ENCODE results near the gene RBP4.

RBP4 gene

DNA sequence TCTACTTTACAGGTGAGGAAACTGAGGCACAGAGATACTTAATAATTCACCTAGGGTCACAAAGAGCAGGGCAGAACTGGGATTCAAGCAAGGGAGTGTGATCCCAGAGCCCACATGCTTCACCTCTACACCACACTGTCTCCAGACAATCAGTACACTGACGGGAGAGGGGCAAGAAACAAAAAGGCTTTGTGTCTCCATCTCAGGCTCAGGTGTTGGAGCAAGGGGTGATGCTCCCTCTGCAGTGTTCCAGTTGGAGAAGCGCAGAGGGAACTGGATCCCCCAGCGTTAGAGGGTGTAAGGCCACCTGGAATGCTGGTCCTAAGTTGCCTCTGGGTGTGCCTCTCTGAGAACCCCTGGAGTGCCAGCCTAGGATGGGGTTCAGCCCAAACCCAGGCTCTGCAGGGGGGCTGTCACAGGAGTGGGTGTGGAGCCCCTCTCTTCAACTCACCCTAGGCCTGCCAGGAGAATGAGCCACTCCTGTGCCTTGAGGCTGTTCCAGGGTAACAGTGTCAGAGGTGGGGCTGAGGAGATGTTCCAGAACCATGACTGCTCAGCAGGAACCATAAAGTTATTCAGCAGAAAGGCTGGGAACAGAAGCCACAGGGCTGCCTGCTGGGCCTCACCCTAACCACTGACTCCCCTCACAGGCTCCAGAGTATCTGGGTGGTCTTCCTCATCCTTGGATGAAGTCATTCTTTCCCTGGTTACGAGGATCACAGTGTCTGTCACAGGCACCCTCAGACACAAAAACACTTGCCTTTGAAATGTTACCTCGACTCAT is 5.5 kb downstream of the RBP4 start:
- no peak for DNase-seq

DNA sequence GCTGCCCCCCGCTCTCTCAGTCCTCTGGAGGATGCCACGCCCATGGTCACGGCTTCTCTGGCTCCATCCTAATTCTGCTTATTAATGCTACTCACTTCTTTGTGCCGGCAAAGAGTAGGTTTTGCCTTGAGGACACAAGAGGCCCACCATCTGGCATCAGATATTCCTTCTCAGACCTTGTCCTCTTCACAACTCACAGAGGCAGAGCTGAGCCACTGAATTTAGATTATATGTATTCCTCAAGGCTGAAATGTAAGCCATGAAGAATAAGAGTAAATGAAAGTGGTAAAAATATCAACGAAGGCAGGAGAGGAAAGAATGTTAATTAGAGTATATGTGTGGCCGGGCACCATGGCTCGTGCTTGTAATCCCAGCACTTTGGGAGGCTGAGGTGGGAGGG is 6.5 kb downstream of the RBP4 start:
- DNase-seq, result no peak

- DNase-seq, result no peak
These were observed 7.3 kb downstream of the RBP4 start for GRCh38 chr10:93593749-93594148.

GRCh38 chr10:93593254-93593653 is 7.8 kb downstream of the RBP4 start:
- DNase-seq, result no peak

DNA sequence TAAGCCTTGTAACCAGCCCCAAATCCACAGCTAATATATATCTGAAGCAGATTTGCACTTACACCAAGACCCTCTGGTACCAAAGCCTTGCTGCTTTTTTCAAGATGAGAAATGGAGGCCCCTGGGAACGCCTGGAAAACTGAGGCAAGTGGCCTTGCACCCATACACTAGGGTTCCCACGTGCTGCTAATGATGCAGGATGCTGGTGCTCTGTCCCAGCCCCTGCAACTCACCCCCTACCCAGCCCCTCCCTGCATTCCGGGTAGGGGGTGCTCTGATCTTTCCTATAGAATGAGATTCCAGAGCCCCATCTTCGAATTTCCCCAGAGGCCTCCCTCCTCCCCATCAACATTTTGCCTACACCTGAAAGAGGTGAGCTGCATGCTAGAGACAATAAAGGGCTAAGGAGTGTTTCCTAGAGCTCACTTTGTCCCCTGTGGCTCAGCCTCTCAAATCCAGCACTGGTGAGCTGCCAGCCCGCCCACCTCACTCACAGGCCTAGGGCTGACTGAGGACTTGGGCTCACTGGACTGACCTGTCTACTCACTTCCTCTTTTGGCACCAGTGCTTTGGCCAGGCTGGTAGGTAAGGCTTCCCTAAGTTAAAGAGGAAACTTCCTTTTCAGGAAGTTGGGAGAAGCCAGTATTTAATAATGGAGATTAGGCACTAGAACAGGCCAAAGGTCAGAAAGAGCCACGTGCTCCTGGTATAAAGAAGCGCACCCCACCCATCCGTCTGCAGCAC is 9.8 kb downstream of the RBP4 start:
- DNase-seq, result no peak

DNA sequence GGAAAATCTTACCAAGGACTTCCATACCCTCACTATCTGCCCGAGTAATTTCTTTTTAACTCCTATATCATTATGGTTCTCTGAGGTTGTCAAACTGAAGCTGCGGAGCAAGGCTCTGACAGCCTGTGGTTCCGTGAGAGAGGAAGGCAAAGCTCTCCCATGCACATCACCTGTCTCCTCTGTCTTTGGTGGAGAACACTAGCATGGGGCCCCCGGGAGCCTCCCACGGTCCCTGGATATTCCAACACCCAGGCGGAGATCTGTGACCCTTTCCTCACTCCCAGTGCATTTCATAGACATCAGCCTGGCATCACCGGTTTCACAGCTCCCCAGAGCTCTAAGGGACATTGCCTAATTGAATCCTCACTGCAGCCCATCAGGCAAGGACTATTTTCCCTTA is 10.4 kb downstream of the RBP4 start:
- no peak for DNase-seq

DNA sequence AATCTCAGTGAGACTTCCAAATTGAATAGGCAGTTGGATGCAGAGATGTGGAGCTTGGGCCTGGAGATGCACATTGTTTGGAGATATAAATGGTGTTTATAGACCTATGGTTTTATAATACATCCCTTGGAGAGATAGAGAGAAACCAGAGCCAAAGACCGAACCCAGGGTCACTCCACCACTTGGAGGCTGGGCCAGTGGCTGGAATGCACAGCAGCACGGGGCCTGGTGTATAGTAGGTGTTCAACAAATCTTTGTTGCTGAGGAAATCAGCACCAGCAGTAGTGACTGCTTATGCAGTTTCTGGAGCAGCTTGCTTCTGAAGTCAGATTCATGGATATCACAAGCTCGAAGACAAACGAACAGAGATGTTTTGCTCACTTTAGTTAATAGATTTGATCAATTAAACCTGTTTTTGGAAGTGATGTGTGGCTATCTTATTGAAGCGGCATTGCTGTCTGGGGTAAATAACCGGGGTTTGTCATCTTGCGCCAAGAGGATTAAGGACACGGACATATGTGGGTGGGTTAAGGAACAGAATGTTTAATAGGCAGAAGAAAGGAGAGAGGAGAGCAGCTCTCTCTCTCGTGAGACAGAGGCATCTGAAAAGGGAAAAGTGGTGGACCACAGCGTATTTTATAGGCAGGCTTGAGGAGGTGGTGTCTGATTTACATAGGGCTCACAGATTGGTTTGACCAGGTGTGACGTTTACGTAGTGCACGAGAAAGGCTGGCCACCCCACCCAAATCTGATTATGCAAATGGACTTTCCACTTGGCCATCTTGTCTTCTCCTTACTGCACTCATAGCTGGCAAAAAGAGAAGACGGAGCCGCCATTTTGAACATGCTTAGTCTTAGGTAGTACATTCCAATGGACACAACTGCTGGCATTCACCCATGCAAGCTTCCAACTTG is 11.1 kb downstream of the RBP4 start:
- DNase-seq, result no peak

GRCh38 chr10:93584445-93584844 is 16.6 kb downstream of the RBP4 start:
- DNase-seq, result no peak

DNA sequence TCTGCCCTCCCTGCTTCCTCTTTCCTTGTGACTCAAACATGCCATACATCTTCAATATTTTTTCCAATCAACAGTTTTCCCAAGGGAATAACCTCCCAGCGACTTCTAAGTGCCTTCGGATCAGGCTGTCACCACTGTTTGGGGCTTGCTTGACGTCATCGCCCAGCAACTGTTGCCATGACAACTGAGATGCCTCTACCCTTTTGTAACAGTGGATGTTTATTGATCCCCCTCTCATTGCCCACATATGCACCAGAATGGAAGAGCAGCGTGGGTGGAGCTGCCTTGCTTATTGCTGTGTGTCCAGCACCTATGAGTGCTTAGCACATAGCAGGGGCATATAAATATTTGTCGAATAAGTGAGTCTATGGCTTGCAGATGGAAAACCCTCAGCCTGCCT is 20.2 kb downstream of the RBP4 start:
- DNase-seq, result no peak

- no peak for DNase-seq
These were observed 20.9 kb downstream of the RBP4 start for GRCh38 chr10:93579985-93580711.

DNA sequence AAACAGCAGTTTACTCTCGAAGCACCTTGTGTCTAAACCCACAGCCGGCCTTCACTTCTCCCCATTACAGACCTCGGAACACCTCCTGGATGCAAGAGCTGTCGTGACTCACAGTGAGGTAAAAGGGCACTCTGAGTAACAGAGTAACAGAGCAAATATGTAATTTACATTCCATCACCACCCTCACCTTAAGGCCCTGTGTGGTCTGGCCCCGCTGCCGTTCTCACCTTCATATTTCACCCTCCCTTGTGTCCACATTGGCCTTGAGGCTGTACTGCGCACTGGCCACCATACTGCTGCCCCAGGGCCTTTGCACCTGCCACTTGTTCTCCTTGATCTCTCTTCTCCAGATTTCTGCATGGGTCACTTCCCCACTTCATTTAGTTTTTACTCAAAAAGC is 21.9 kb downstream of the RBP4 start:
- DNase-seq, result no peak

DNA sequence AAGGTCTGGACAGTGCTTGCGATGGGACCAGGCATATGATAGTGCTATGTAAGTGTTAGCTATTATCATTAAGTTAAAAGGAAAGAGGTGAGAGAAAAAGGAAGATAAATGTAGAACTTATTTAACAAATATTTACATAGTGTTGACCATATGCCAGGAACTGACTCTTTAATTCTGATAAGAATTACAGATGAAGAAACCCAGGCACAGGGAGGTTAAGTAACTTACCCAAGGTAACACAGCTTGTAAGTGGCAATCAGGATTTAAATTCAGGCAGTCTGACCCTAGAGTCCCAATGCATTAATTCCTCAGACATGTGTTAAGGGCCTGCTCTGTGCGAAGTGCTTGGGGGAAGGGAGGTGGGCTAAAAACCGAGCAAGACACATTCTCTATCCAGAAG is 23.5 kb downstream of the RBP4 start:
- no peak for DNase-seq

DNA sequence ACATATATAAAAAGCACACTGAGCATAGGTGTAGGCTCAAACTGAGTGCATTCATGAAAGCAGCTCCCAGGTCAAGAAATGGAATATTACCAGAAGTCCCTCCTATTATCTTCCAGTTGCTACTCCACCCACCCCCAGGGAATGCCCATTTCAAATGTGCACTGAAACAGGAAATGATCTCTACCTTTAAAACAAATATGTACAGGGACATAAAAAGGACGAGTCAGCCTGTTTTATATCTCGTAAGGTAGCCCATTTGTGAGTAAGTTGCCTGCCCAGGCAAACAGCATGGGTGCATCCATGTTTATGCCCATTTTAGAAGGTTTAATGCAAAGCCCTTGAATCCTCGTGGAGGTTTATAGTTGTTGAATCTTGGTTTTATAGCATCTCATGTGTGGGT is 24.1 kb downstream of the RBP4 start:
- DNase-seq, result no peak

DNA sequence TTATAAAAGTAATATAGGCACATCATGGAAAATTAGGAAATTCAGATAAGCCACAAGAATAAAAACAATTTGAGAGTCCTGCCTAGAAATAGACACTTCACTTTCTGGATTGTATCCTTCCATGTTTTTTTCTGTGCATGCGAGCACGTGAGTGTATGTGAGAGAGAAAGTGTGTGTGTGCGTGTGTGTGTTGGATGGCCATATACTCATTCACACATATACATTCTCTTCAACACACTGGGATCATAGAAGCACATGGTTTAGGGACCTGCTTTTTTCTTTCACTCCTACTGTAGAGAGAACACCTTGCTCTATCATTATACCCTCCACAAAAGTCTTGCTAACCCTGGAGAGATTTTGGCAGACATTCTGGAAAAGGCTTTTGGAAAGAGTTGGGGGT is 27.1 kb downstream of the RBP4 start:
- no peak for DNase-seq

DNA sequence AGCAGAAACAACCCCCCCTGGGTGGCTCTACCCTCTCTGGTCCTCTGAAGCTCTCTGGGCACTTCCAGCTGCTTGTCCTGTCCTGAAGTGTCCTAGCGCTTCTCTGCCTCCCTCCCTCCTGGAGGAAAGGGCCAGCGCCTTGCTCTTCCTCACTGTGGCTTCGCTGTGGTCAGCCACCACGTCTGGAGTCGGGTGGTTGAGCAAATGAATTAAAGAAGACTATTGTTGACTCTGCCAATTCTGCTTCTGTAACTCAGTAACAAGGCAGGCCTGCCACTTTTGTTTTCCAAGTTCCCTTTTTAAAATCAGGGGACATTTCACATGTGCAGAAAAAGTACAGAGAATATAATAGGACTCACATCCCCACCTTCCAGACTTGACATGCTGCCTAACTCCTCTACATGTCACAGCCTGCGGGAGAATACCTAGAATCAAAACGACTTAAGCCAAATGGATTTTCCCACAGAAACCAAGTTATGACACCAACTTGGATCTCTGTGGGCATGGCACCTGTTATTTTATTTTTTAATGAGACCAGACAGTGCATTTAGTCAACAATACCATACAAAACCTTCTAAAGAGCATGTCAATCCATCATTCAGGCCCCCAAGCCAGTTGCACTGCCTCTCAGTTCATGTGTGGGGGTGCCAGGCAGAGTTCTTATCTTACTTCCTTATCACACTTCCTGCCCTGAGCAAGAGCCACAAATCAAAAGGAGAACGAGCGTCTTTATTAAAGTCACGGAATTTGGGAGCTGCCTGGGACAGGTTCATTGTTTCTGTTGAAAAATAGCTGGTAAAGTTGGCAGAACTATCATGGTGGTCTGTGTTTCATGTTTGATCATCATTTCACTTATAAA is 27.8 kb downstream of the RBP4 start:
- no peak for DNase-seq

- DNase-seq, result no peak
These were observed 28.4 kb downstream of the RBP4 start for GRCh38 chr10:93572606-93573005.

DNA sequence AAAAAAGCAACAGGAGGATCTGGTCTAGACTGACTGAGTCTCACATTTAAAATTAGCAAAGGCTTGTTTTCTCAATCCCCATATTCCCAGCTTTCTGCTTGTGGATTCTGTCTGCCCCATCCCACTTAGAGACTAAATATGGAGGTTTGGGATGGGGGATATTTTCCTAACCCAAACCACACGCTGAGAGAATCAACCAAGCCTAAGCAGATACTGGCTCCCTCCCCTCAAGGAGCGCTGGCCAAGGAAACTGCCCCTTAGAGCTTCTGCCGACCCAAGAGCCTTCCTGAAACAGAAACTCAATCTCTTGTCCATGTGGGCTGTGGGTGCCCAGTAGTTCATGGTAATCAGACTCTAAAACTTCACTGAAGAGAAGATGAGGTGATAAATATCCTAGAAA is 30.7 kb downstream of the RBP4 start:
- DNase-seq, result no peak

DNA sequence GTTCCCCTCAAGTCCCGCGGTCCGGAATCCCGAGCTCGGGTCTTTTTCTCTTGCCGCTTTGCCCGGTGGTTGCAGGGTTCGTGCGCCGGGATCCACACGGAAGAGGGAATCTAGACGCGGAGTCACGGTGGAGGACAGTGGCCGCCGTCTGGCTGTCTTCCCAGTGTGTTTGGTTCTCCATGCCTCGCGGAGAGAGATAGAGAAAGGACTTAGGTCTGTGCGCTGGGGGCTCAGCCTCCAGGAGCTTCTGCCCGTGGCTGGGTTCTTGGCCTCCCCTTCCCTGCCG is 33.0 kb downstream of the RBP4 start:
- no peak for DNase-seq

GRCh38 chr10:93567277-93568104 is 33.5 kb downstream of the RBP4 start:
- DNase-seq, result no peak

- peak in 1 of 2 experiments; percentile 16 for DNase-seq
These were observed 34.4 kb downstream of the RBP4 start, which contains the start of gene FFAR4 for GRCh38 chr10:93566435-93567276. TSS of gene FFAR4 (plus strand) at chr10:93566665. CDS start at chr10:93566721, 56 bp downstream.
